Upper lobe of right lung (tissue), 1 donor: Measurements from ENCODE around the gene ANKZF1. TPM values are rescaled to one million over a fixed set of nuclear protein-coding genes. Genes with fewer than 3 reads are reported as not detected.

ENCODE experiments used
- ATAC-seq: fragments of 200-7000 bp; cut with Tn5 transposase; one replicate; pipeline ENCODE4 v1.9.1; 2020; ENCODE audit warnings: mild to moderate bottlenecking, moderate library complexity
- DNase-seq: peaks from one replicate; pipeline ENCODE4 v3.0.0-alpha.2; 2020
- H3K27ac ChIP-seq: fragments of 200-600 bp; one replicate; pipeline ENCODE4 v1.8.0; 2022
- H3K27me3 ChIP-seq: fragments of 200-600 bp; one replicate; pipeline ENCODE4 v1.8.0; 2022; ENCODE audit warnings: mild to moderate bottlenecking
- H3K36me3 ChIP-seq: fragments of 200-600 bp; one replicate; pipeline ENCODE4 v1.8.0; 2022
- H3K4me1 ChIP-seq: fragments of 200-600 bp; one replicate; pipeline ENCODE4 v1.8.0; 2022
- H3K4me3 ChIP-seq: fragments of 200-600 bp; one replicate; pipeline ENCODE4 v1.8.0; 2022; ENCODE audit warnings: mild to moderate bottlenecking
- H3K9me3 ChIP-seq: fragments of 200-600 bp; one replicate; pipeline ENCODE4 v1.8.0; 2022
- intact Hi-C: fragments of 100-400 bp; cut with DNase I; formaldehyde crosslinking; loops from one replicate; pipeline ENCODE4 v1.11.0; 2022
- long read RNA-seq: library from polyadenylated mRNA; unstranded; transcript quantifications from one replicate; pipeline ENCODE4 v2.0.0, GENCODE V29; 2021
- total RNA-seq: library from RNA; stranded (reverse); fragmentation: NEBNext Ultra II Directional; extraction: Animal tissue kit (Norgen Biotek cat#: 25700); gene quantifications from one replicate; pipeline ENCODE4 v1.2.1, GENCODE V29; 2021
- TF ChIP-seq, protein P1 (sequence below): fragments of 200-600 bp; IDR thresholded peaks from one replicate; pipeline ENCODE4 v1.8.0; 2022; ENCODE audit warnings: antibody characterized with exemption
- donor health status: DM: no; HTN: yes; CAD: no; lungs with severe emphysema.

The ANKZF1 gene, protein sequence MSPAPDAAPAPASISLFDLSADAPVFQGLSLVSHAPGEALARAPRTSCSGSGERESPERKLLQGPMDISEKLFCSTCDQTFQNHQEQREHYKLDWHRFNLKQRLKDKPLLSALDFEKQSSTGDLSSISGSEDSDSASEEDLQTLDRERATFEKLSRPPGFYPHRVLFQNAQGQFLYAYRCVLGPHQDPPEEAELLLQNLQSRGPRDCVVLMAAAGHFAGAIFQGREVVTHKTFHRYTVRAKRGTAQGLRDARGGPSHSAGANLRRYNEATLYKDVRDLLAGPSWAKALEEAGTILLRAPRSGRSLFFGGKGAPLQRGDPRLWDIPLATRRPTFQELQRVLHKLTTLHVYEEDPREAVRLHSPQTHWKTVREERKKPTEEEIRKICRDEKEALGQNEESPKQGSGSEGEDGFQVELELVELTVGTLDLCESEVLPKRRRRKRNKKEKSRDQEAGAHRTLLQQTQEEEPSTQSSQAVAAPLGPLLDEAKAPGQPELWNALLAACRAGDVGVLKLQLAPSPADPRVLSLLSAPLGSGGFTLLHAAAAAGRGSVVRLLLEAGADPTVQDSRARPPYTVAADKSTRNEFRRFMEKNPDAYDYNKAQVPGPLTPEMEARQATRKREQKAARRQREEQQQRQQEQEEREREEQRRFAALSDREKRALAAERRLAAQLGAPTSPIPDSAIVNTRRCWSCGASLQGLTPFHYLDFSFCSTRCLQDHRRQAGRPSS
- total RNA-seq: 37.6 TPM
- long read RNA-seq, transcript ANKZF1-201 (14 exons, 2,579 nt): major isoform, 22 of 69 reads
- long read RNA-seq, partial matches to known transcripts: 13 of 69 reads
- long read RNA-seq, other reads (novel, unspliced or antisense): 30 of 69 reads

GRCh38 chr2:219229305-219230058 lies at the start of gene ANKZF1, which contains the start of gene ATG9A:
Gene ANKZF1 (plus strand): TSS chr2:219229806. CDS start chr2:219230258, 452 bp downstream.
Gene ATG9A (minus strand): TSS chr2:219229636. CDS start chr2:219228024, 1,612 bp downstream.
- Histone ChIP-seq H3K27me3 (no peaks in the 10 kb centered on the region), H3K4me1 (peaks cover 27% of the 10 kb centered on the region), H3K4me3 (peak within 1 kb of the TSS; percentile 74), H3K36me3 (peaks cover 57% of the 10 kb centered on the region), H3K9me3 (no peaks in the 10 kb centered on the region), H3K27ac (peak within 1 kb of the TSS; percentile 88)
- ATAC-seq (peak; percentile 98), DNase-seq (peak; percentile 99)
- TF ChIP-seq, protein P1, sequence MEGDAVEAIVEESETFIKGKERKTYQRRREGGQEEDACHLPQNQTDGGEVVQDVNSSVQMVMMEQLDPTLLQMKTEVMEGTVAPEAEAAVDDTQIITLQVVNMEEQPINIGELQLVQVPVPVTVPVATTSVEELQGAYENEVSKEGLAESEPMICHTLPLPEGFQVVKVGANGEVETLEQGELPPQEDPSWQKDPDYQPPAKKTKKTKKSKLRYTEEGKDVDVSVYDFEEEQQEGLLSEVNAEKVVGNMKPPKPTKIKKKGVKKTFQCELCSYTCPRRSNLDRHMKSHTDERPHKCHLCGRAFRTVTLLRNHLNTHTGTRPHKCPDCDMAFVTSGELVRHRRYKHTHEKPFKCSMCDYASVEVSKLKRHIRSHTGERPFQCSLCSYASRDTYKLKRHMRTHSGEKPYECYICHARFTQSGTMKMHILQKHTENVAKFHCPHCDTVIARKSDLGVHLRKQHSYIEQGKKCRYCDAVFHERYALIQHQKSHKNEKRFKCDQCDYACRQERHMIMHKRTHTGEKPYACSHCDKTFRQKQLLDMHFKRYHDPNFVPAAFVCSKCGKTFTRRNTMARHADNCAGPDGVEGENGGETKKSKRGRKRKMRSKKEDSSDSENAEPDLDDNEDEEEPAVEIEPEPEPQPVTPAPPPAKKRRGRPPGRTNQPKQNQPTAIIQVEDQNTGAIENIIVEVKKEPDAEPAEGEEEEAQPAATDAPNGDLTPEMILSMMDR: no peak
- intact Hi-C loops: loop anchor here (10.0 kb wide), 1 partner anchor 55 kb away; the partner anchor contains the start of genes CNPPD1, RETREG2 and SLC23A3

GRCh38 chr2:219180961-219181360 lies 48.6 kb upstream of the ANKZF1 start:
- no peaks in the 10 kb centered on the region for H3K9me3 ChIP-seq
- TF ChIP-seq, protein P1: no peak
- ATAC-seq (no peak), DNase-seq (no peak)
- peaks cover 15% of the 10 kb centered on the region for H3K4me1 ChIP-seq
- peaks cover 62% of the 10 kb centered on the region for H3K36me3 ChIP-seq
- H3K27ac ChIP-seq: no peak overlapping the region
- intact Hi-C loops: no loop called here
- no peaks in the 10 kb centered on the region for H3K27me3 ChIP-seq
- no peak overlapping the region for H3K4me3 ChIP-seq

DNA sequence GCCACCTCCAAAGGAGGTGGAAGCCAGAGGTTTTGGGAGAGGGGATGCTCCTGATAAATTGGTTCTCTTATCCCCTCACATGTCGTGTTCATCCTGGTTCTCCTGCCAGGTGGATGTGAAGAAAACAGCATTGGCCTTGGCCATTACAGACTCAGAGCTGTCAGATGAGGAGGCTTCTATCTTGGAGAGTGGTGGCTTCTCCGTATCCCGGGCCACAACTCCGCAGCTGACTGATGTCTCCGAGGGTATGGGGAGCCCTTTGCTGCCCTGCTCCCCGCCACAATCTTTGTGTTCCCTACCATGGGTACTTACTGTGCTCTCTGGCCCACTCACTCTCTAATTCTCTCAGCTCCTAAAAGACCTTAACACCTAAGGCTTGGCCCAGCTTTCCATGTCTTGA lies 48.1 kb upstream of the ANKZF1 start:
- H3K4me3 ChIP-seq: no peak overlapping the region
- H3K4me1 ChIP-seq: peaks cover 13% of the 10 kb centered on the region
- no peak for ATAC-seq
- H3K27me3 ChIP-seq: no peaks in the 10 kb centered on the region
- H3K27ac ChIP-seq: no peak overlapping the region
- TF ChIP-seq, protein P1: no peak
- intact Hi-C loops: no loop called here
- H3K9me3 ChIP-seq: no peaks in the 10 kb centered on the region
- no peak for DNase-seq
- peaks cover 62% of the 10 kb centered on the region for H3K36me3 ChIP-seq

GRCh38 chr2:219182331-219183150 lies 47.1 kb upstream of the ANKZF1 start:
- H3K9me3 ChIP-seq: no peaks in the 10 kb centered on the region
- no peaks in the 10 kb centered on the region for H3K27me3 ChIP-seq
- peaks cover 13% of the 10 kb centered on the region for H3K4me1 ChIP-seq
- intact Hi-C loops: no loop called here
- no peak overlapping the region for H3K4me3 ChIP-seq
- TF ChIP-seq, protein P1: no peak
- no peak for DNase-seq
- no peak overlapping the region for H3K27ac ChIP-seq
- H3K36me3 ChIP-seq: peaks cover 62% of the 10 kb centered on the region
- ATAC-seq: peak; percentile 7
